ENCODE measurements around the gene MCF2L.

The MCF2L gene

DNA sequence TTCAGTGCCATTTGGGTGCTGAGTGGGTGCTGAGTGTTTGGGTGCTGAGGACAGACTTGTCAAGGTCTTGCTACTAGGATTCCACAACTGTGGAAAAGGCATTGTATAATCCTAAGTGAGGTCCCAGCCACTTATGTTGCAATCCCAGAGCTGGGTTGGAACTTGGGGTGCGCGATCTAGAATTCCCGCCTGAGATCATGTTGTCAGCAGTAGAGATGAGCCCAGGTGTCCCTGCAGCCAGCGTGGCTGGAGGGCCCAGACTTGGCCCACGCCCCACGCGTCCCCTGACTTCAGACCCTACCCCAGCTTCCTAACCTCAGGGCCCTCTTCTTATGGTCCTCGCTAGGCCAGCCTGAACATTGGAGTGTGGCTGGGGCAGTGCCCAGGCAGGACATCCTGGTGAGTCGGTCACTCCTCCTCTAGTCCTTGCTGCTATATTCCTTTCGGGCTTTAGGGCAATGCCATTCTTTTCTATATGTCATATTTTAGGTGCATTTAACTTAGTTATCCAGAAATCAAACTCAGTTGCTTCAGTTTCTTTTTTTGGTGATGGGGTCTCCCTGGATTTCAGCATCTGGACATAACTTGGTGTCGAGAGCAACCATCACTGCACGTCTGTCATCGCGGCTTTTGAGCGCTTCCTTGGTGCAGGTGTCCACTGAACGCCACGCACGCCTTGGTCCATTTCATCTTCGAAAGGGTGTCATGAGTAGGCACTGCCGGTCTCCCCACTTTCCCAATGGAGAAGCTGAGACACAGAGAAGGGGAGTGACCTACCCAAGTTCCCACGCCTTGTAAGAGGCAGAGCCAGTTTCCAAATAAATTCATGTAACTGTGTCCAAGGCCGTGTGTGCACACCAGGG is 90.2 kb downstream of the MCF2L start:
- H3K4me3 ChIP-seq (ENCODE audit: low read length) = no peak overlapping the region
- TF ChIP-seq ZNF274 (IDR thresholded peaks at IDR 0.05; ENCODE audit: low read depth, low read length) = no peak

DNA sequence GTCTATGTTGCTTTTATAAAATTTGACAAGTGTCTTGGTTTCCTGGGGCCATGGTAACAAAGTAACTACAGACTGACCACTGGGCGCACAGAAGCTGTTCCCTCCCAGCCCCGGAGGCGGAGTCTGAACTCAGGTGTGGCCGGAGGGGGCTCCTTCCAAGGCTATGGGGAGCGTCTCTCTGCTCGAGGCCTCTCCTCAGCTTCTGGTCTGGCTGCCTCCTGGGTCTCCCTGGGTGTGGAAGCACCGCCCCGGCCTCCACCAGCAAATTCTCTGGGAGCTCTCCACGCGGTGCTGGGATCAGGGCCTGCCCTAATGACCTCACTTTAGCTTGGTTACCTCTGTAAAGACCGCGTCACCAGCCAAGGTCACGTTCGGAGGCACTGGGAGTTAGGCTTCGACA is 90.9 kb downstream of the MCF2L start:
- no peak overlapping the region for H3K4me3 ChIP-seq (ENCODE audit: low read length)
- TF ChIP-seq ZNF274 (IDR thresholded peaks at IDR 0.05; ENCODE audit: low read depth, low read length) = no peak

GRCh38 chr13:113060557-113061270 is 91.7 kb downstream of the MCF2L start:
- TF ChIP-seq ZNF274 (IDR thresholded peaks at IDR 0.05; ENCODE audit: low read depth, low read length) = no peak
- H3K4me3 ChIP-seq (ENCODE audit: low read length) = no peak overlapping the region

DNA sequence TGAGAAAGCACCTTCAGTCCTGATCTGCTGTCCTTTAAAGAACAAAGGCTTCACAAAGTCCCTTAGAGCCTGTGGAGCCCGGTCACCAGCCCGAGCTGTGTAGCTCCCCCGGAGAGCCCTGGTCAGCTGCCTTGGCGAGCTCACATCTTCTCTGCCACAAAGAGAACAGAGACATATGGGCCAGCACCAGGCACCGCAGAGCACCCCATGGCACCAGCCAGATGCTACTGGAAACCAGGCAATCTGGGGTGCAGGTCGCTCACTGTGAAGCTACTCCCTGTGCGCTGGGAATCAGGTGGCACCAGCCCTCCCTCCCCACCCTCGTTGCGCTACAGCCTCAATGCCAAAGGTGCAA is 92.2 kb downstream of the MCF2L start:
- no peak for TF ChIP-seq ZNF274 (IDR thresholded peaks at IDR 0.05; ENCODE audit: low read depth, low read length)
- H3K4me3 ChIP-seq (ENCODE audit: low read length) = no peak overlapping the region

- no peak for TF ChIP-seq ZNF274 (IDR thresholded peaks at IDR 0.05; ENCODE audit: low read depth, low read length)
- H3K4me3 ChIP-seq (ENCODE audit: low read length) = no peak overlapping the region
Observed at GRCh38 chr13:113061796-113062425, 92.9 kb downstream of the MCF2L start.

- no peak overlapping the region for H3K4me3 ChIP-seq (ENCODE audit: low read length)
- TF ChIP-seq ZNF274 (IDR thresholded peaks at IDR 0.05; ENCODE audit: low read depth, low read length) = no peak
Observed at GRCh38 chr13:113062691-113063090, 93.7 kb downstream of the MCF2L start.

GRCh38 chr13:113063091-113063491 is 94.1 kb downstream of the MCF2L start:
- H3K4me3 ChIP-seq (ENCODE audit: low read length) = no peak overlapping the region
- no peak for TF ChIP-seq ZNF274 (IDR thresholded peaks at IDR 0.05; ENCODE audit: low read depth, low read length)

GRCh38 chr13:113064000-113064533 is 95.1 kb downstream of the MCF2L start:
- H3K4me3 ChIP-seq (ENCODE audit: low read length) = no peak overlapping the region
- no peak for TF ChIP-seq ZNF274 (IDR thresholded peaks at IDR 0.05; ENCODE audit: low read depth, low read length)

- no peak overlapping the region for H3K4me3 ChIP-seq (ENCODE audit: low read length)
- no peak for TF ChIP-seq ZNF274 (IDR thresholded peaks at IDR 0.05; ENCODE audit: low read depth, low read length)
Observed at GRCh38 chr13:113064534-113065405, 95.8 kb downstream of the MCF2L start.

GRCh38 chr13:113065406-113066141 is 96.6 kb downstream of the MCF2L start:
- H3K4me3 ChIP-seq (ENCODE audit: low read length) = no peak overlapping the region
- no peak for TF ChIP-seq ZNF274 (IDR thresholded peaks at IDR 0.05; ENCODE audit: low read depth, low read length)

GRCh38 chr13:113066142-113066455 is 97.1 kb downstream of the MCF2L start:
- H3K4me3 ChIP-seq (ENCODE audit: low read length) = no peak overlapping the region
- TF ChIP-seq ZNF274 (IDR thresholded peaks at IDR 0.05; ENCODE audit: low read depth, low read length) = no peak

GRCh38 chr13:113066746-113067145 is 97.7 kb downstream of the MCF2L start:
- TF ChIP-seq ZNF274 (IDR thresholded peaks at IDR 0.05; ENCODE audit: low read depth, low read length) = no peak
- H3K4me3 ChIP-seq (ENCODE audit: low read length) = no peak overlapping the region
